22Rv1 (cell line): Measurements from ENCODE around the gene RHOBTB3.

Source experiments
- CTCF ChIP-seq: fragments of 450-650 bp; IDR thresholded peaks from 2 replicates; pipeline ENCODE4 v1.5.1; 2017; ENCODE audit warnings: mild to moderate bottlenecking
- ZFX ChIP-seq: fragments of 450-650 bp; IDR thresholded peaks from 2 replicates; pipeline ENCODE4 v1.6.1; 2017; ENCODE audit warnings: antibody characterized with exemption, borderline replicate concordance

- no peak for TF ChIP-seq CTCF
- TF ChIP-seq ZFX = no peak
These were observed 57.4 kb downstream of the RHOBTB3 start for GRCh38 chr5:95788493-95788892.
